Measurements from ENCODE around the gene THOP1. TPM values are rescaled to one million over a fixed set of nuclear protein-coding genes. Genes with fewer than 3 reads are reported as not detected.

THOP1 gene
- total RNA-seq, 4 donors from 2014 or later, result 29.7 to 79.0 (median 58.9) TPM

GRCh38 chr19:2858864-2859263 lies 73.6 kb downstream of the THOP1 start:
- Histone ChIP-seq H3K4me3 (replicated peaks in 1 of 3) (no peak overlapping the region), H3K36me3 (peaks cover 3% of the 10 kb centered on the region in 2 donors)

GRCh38 chr19:2863816-2864215 lies 78.5 kb downstream of the THOP1 start:
- 75% methylated on average over 10 of the region's 10 CpGs for WGBS, 2 donors
- Histone ChIP-seq H3K36me3 (no peaks in the 10 kb centered on the region), H3K27me3 (no peaks in the 10 kb centered on the region), H3K4me3 (replicated peaks in 1 of 3) (no peak overlapping the region), H3K27ac (no peak overlapping the region), H3K4me1 (no peaks in the 10 kb centered on the region), H3K9me3 (no peaks in the 10 kb centered on the region)
- no peak for TF ChIP-seq CTCF (IDR thresholded peaks at IDR 0.05)
- TF ChIP-seq POLR2A (IDR thresholded peaks at IDR 0.05), result no peak
- no peak for DNase-seq
- intact Hi-C loops (cut with DNase I), result no loop called here

More at GRCh38 chr19:2858864-2859263, 73.6 kb downstream of the THOP1 start:
- Histone ChIP-seq H3K27me3 (no peaks in the 10 kb centered on the region), H3K27ac (no peak overlapping the region), H3K4me1 (no peaks in the 10 kb centered on the region), H3K9me3 (no peaks in the 10 kb centered on the region)
- 70 to 75% methylated on average over 17 to 27 of the region's 27 CpGs for WGBS, 2 donors
- no peak for DNase-seq
- TF ChIP-seq CTCF (IDR thresholded peaks at IDR 0.05), result no peak
- no peak for TF ChIP-seq POLR2A (IDR thresholded peaks at IDR 0.05)
- intact Hi-C loops (cut with DNase I), result no loop called here

Other genes with a start within 250 kb of the THOP1 start
- gene GNG7, start 82.8 kb upstream of the THOP1 start, total RNA-seq, result 1 to 10 TPM; 3.8 to 6.9 (median 5.6) TPM
- under 1 TPM; 0.27 to 0.67 (median 0.40) TPM for gene DIRAS1, start 64.1 kb upstream of the THOP1 start, total RNA-seq
- gene SLC39A3, start 45.5 kb upstream of the THOP1 start, total RNA-seq, result 10 to 100 TPM; 21.7 to 52.2 (median 31.4) TPM
- 10 to 100 TPM; 43.4 to 86.8 (median 73.4) TPM for gene SGTA, start 2.2 kb upstream of the THOP1 start, total RNA-seq
- 1 to 10 TPM; 4.9 to 9.2 (median 6.2) TPM for gene ZNF554, start 34.4 kb downstream of the THOP1 start, total RNA-seq
- gene ZNF555, start 56.0 kb downstream of the THOP1 start, total RNA-seq, result 10 to 100 TPM in 1 of 4 donors, 1 to 10 TPM in 3; 8.7 to 10.2 (median 9.5) TPM
- gene ZNF556, start 81.8 kb downstream of the THOP1 start, total RNA-seq, result not detected
- gene ZNF57, start 115.4 kb downstream of the THOP1 start, total RNA-seq, result 1 to 10 TPM; 3.1 to 4.8 (median 3.6) TPM
- gene ZNF77, start 159.5 kb downstream of the THOP1 start, total RNA-seq, result 1 to 10 TPM; 5.1 to 7.0 (median 6.2) TPM
- 10 to 100 TPM in 3 of 4 donors, 1 to 10 TPM in 1; 2.4 to 20.7 (median 11.6) TPM for gene TLE6, start 192.1 kb downstream of the THOP1 start, total RNA-seq
- 100 to 1,000 TPM in 1 of 4 donors, 10 to 100 TPM in 3; 81.3 to 114 (median 90.3) TPM for gene TLE2, start 243.8 kb downstream of the THOP1 start, total RNA-seq

All from thyroid gland (tissue), 4 donors.